Lower leg skin (tissue), 4 donors: ENCODE data around the gene CDH15. TPM values are rescaled to one million over a fixed set of nuclear protein-coding genes. Genes with fewer than 3 reads are reported as not detected.

Experiments used
- DNase-seq, 2 donors: peaks; one replicate each; pipeline ENCODE4 v3.0.0-alpha.2; 2019; ENCODE audit warnings: low spot score in 2 of 2
- H3K4me3 ChIP-seq: fragments of 200-600 bp; sonication (generic); 2 replicates; pipeline ENCODE4 v1.5.1; 2017; ENCODE audit warnings: mild to moderate bottlenecking, low read depth; ENCODE audit not compliant: poor library complexity, severe bottlenecking
- CTCF ChIP-seq, 3 donors: fragments of 450-650 bp; IDR thresholded peaks; one replicate each; pipeline ENCODE4 v1.5.1; 2016; ENCODE audit warnings: antibody characterized with exemption in 3 of 3, mild to moderate bottlenecking in 3 of 3, moderate library complexity in 2 of 3
- POLR2A ChIP-seq, 2 donors: fragments of 450-650 bp; IDR thresholded peaks; one replicate each; pipeline ENCODE4 v1.6.1; 2016 to 2017; ENCODE audit warnings: antibody characterized with exemption in 2 of 2, mild to moderate bottlenecking in 1 of 2, moderate library complexity in 1 of 2
- WGBS, 2 donors: methylation state at CpG; one replicate each; pipeline ENCODE4 v1.1.5; 2018; 5-methylcytosine and 5-hydroxymethylcytosine counted together
- intact Hi-C: fragments of 100-400 bp; cut with DNase I; formaldehyde crosslinking; loops from one replicate; pipeline ENCODE4 v1.15.0; 2023; ENCODE audit warnings: low total_unique reads
- total RNA-seq, 4 donors: library from RNA; depleted of rRNA; stranded (reverse); fragments of >200 nt; gene quantifications; one replicate each; pipeline ENCODE4 v1.1.0, GENCODE V29; 2016

CDH15 gene
- total RNA-seq, 4 donors from 2014 or later: not detected

- no peak overlapping the region for H3K4me3 ChIP-seq
- 96 to 97% methylated on average over 5 of the region's 5 CpGs for WGBS, 2 donors
- DNase-seq: no peak
- TF ChIP-seq CTCF (IDR thresholded peaks at IDR 0.05) (no peak), POLR2A (IDR thresholded peaks at IDR 0.05) (no peak)
- intact Hi-C loops: no loop called here
Observed at GRCh38 chr16:89130448-89130847, 41.1 kb upstream of the CDH15 start.

- no peak for TF ChIP-seq POLR2A (IDR thresholded peaks at IDR 0.05)
- TF ChIP-seq CTCF (IDR thresholded peaks at IDR 0.05): no peak
- 93% methylated on average over 17 of the region's 17 CpGs for WGBS, 2 donors
- no peak overlapping the region for H3K4me3 ChIP-seq
- intact Hi-C loops: no loop called here
- DNase-seq: no peak
Observed at GRCh38 chr16:89131783-89132182, 39.8 kb upstream of the CDH15 start.

GRCh38 chr16:89132194-89133005 is 39.1 kb upstream of the CDH15 start:
- H3K4me3 ChIP-seq: no peak overlapping the region
- TF ChIP-seq CTCF (IDR thresholded peaks at IDR 0.05) (no peak), POLR2A (IDR thresholded peaks at IDR 0.05) (no peak)
- intact Hi-C loops: no loop called here
- DNase-seq: no peak
- WGBS, 2 donors: 94 to 95% methylated on average over 21 to 22 of the region's 22 CpGs

GRCh38 chr16:89133457-89134127 is 38.0 kb upstream of the CDH15 start:
- WGBS, 2 donors: 90 to 94% methylated on average over 24 to 25 of the region's 25 CpGs

GRCh38 chr16:89134269-89134668 is 37.3 kb upstream of the CDH15 start:
- WGBS, 2 donors: 94 to 96% methylated on average over 20 of the region's 20 CpGs
- TF ChIP-seq CTCF (IDR thresholded peaks at IDR 0.05) (no peak), POLR2A (IDR thresholded peaks at IDR 0.05) (no peak)
- H3K4me3 ChIP-seq: no peak overlapping the region
- intact Hi-C loops: no loop called here
- DNase-seq: no peak

More at GRCh38 chr16:89133457-89134127, 38.0 kb upstream of the CDH15 start:
- no peak overlapping the region for H3K4me3 ChIP-seq
- intact Hi-C loops: no loop called here
- TF ChIP-seq POLR2A (IDR thresholded peaks at IDR 0.05) (no peak), CTCF (IDR thresholded peaks at IDR 0.05) (no peak)
- no peak for DNase-seq
